HG03064 (cell line): ENCODE results near the gene PFN1.

ENCODE experiments used
- ATAC-seq: cut with Tn5 transposase; IDR thresholded peaks from one replicate; pipeline ENCODE4 v1.9.1; 2021; ENCODE audit warnings: low read depth; ENCODE audit not compliant: unreplicated experiment

PFN1 gene

DNA sequence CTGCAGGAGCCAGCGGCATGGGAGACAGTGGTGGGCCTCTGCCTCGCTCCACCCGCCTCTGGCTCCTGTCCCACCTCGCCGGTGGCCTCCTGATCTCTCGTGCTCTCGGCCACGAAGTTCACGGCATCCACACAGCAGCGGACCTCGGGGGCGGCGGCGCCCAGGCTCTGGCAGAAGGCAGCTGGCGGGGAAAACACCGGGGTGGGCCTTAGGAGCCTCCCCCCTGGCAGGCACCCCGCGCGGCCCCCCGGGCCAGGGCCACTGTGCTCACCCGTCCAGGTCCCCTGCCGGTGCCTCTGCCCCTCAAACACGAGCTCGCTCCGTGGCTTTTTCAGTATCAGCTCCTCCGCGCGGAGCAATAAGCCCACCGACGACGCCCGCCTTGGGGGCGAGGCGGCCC, 49.4 kb downstream of the PFN1 start:
- no peak for ATAC-seq

DNA sequence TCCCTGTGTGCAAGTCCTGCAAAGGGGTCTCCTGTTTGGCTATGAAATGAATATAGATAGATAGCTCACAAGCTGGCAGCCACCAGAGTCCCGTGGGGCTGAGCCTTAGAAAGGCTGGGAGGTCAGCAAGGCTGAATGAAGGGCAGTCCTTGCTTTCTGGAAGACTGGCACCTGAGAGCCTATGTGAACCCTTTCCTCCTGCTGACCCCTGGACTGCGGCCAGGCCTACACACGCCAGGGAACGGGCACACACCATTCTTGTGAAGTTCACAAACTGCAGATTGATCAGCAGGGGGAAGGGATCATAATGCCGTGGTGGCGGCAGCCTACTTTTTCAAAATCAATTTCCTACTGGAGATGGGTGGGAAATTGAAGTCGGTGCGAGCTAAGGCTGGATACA, 50.0 kb downstream of the PFN1 start:
- no peak for ATAC-seq

DNA sequence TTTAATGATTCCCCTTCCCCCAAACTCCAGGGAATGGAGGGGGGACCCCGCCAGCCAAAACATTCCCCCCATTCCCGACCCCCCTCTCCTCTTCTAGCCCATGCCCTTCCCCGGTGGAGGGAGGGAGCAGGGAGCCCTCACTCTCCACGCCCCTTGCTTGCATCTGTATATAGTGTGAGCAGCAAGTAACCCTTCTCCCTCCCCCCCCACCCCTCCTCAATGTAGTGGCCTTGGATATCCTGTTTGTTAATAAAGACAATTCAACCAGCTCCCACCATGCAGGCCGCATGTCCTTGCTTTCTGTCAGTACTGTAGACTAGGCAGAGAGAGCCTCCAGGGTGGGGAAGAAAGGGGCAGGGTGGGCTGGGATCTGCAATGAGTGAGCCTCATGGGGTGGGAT, 50.5 kb downstream of the PFN1 start:
- ATAC-seq = no peak

DNA sequence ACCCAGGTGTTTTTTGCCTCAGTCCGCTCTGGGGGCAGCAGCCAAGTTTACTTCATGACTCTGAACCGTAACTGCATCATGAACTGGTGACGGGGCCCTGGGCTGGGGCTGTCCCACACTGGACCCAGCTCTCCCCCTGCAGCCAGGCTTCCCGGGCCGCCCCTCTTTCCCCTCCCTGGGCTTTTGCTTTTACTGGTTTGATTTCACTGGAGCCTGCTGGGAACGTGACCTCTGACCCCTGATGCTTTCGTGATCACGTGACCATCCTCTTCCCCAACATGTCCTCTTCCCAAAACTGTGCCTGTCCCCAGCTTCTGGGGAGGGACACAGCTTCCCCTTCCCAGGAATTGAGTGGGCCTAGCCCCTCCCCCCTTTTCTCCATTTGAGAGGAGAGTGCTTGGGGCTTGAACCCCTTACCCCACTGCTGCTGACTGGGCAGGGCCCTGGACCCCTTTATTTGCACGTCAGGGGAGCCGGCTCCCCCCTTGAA, 51.1 kb downstream of the PFN1 start:
- no peak for ATAC-seq

DNA sequence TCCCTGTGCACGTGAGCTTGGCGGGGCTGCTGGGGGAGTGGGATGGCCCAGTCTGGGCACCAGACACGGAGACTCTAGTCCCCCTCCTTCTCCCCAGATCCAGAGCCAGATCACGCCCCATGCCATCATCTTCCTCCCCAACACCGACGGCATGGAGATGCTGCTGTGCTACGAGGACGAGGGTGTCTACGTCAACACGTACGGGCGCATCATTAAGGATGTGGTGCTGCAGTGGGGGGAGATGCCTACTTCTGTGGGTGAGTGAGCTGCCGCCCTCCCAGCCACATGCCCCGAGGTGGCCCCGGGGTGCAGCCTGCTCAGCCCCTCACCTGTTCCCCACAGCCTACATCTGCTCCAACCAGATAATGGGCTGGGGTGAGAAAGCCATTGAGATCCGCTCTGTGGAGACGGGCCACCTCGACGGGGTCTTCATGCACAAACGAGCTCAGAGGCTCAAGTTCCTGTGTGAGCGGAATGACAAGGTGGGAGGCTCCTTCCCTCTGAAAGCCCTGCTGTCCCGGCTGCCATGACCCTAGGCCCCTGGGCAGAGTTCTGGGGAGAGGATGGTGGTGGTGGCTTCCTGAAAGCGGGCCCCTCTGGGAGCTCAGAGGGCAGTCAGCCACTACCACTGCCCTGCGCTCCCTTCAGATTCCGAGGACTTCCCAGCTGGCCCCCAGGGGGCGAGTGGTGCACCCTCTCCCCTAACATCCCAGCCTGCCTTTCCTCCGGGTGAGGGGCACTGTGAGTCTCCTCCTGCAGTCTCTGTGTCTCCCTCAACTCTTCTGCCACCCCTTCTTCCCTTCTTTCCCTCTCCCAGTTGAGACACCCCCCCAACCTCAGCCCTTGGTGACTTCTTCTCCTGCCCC, 51.8 kb downstream of the PFN1 start:
- no peak for ATAC-seq

DNA sequence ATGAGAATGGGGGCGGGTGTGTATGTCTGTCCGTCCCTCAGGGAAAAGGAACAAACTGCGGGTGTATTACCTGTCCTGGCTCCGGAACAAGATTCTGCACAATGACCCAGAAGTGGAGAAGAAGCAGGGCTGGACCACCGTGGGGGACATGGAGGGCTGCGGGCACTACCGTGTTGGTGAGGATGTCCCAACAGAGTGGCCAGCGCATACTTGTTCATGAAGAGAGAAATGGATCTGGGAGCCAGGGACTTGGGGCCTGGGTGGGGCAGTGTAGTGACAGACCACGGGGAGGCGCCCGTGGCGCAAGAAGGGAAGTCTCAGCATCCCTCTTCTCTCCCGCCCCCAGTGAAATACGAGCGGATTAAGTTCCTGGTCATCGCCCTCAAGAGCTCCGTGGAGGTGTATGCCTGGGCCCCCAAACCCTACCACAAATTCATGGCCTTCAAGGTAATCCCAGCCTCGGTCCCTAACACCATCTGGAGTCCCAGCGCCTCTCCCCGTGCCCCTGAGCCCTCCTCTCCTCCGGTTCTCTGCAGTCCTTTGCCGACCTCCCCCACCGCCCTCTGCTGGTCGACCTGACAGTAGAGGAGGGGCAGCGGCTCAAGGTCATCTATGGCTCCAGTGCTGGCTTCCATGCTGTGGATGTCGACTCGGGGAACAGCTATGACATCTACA, 52.5 kb downstream of the PFN1 start:
- ATAC-seq = no peak
